ENCODE data around the gene GALNTL6. TPM values are rescaled to one million over a fixed set of nuclear protein-coding genes. Genes with fewer than 3 reads are reported as not detected.

Gene GALNTL6
- total RNA-seq, 1 donor from 2014 or later: 0.61 TPM

GRCh38 chr4:172868271-172868670 lies 1055.1 kb downstream of the GALNTL6 start:
- Mint-ChIP-seq H3K9me3 (ENCODE audit: unreplicated experiment) (no peaks in the 10 kb centered on the region), H3K4me1 (ENCODE audit: low read depth, unreplicated experiment) (no peaks in the 10 kb centered on the region), H3K27me3 (ENCODE audit: low read depth, unreplicated experiment) (no peaks in the 10 kb centered on the region), H3K27ac (ENCODE audit: unreplicated experiment) (no peak overlapping the region), H3K36me3 (ENCODE audit: low read depth, unreplicated experiment) (no peaks in the 10 kb centered on the region), H3K4me3 (ENCODE audit: unreplicated experiment) (no peak overlapping the region)
- no peak for FAIRE-seq
- no peaks in the 10 kb centered on the region for H3K79me2 ChIP-seq (ENCODE audit: insufficient read depth, low read length)
- H4K20me1 ChIP-seq (ENCODE audit: insufficient read depth, low read length): no peaks in the 10 kb centered on the region
- H3K9ac ChIP-seq (ENCODE audit: low read length): no peak overlapping the region
- no peak overlapping the region for H2AFZ ChIP-seq (ENCODE audit: low read depth, low read length)
- H3K4me1 ChIP-seq (ENCODE audit: insufficient read depth, low read length): no peaks in the 10 kb centered on the region
- H3K4me3 ChIP-seq (ENCODE audit: insufficient read depth, low read depth, low read length): no peak overlapping the region
- no peaks in the 10 kb centered on the region for H3K9me3 ChIP-seq (ENCODE audit: insufficient read depth, low read depth, low read length)
- H3K36me3 ChIP-seq (ENCODE audit: insufficient read depth, low read length): no peaks in the 10 kb centered on the region
- TF ChIP-seq EZH2 (IDR thresholded peaks at IDR 0.05; ENCODE audit: insufficient read depth, low read length): no peak
- no peak for TF ChIP-seq CTCF (IDR thresholded peaks at IDR 0.05; ENCODE audit: insufficient read depth, low read depth, low read length)
- H3K27me3 ChIP-seq (ENCODE audit: insufficient read depth, low read length): peaks cover 3% of the 10 kb centered on the region
- H3K4me2 ChIP-seq (ENCODE audit: low read length): no peak overlapping the region
- no peak overlapping the region for H3K27ac ChIP-seq (ENCODE audit: low read depth, low read length)
- DNase-seq (ENCODE audit: low read depth): no peak

GRCh38 chr4:172869621-172870268 lies 1056.5 kb downstream of the GALNTL6 start:
- no peak for FAIRE-seq
- no peaks in the 10 kb centered on the region for H3K36me3 Mint-ChIP-seq (ENCODE audit: low read depth, unreplicated experiment)
- no peak overlapping the region for H3K4me2 ChIP-seq (ENCODE audit: low read length)
- H3K9me3 ChIP-seq (ENCODE audit: insufficient read depth, low read depth, low read length): no peaks in the 10 kb centered on the region
- no peak overlapping the region for H3K27ac ChIP-seq (ENCODE audit: low read depth, low read length)
- no peak overlapping the region for H3K4me3 ChIP-seq (ENCODE audit: insufficient read depth, low read depth, low read length)
- no peaks in the 10 kb centered on the region for H3K79me2 ChIP-seq (ENCODE audit: insufficient read depth, low read length)
- no peak overlapping the region for H3K9ac ChIP-seq (ENCODE audit: low read length)
- TF ChIP-seq CTCF (IDR thresholded peaks at IDR 0.05; ENCODE audit: insufficient read depth, low read depth, low read length): no peak
- no peak for TF ChIP-seq EZH2 (IDR thresholded peaks at IDR 0.05; ENCODE audit: insufficient read depth, low read length)
- no peaks in the 10 kb centered on the region for H3K36me3 ChIP-seq (ENCODE audit: insufficient read depth, low read length)
- H3K4me3 Mint-ChIP-seq (ENCODE audit: unreplicated experiment): no peak overlapping the region
- H3K27ac Mint-ChIP-seq (ENCODE audit: unreplicated experiment): no peak overlapping the region
- H3K4me1 ChIP-seq (ENCODE audit: insufficient read depth, low read length): no peaks in the 10 kb centered on the region
- no peak for DNase-seq (ENCODE audit: low read depth)
- no peaks in the 10 kb centered on the region for H3K4me1 Mint-ChIP-seq (ENCODE audit: low read depth, unreplicated experiment)
- H2AFZ ChIP-seq (ENCODE audit: low read depth, low read length): no peak overlapping the region
- H3K9me3 Mint-ChIP-seq (ENCODE audit: unreplicated experiment): no peaks in the 10 kb centered on the region
- H3K27me3 Mint-ChIP-seq (ENCODE audit: low read depth, unreplicated experiment): no peaks in the 10 kb centered on the region
- H3K27me3 ChIP-seq (ENCODE audit: insufficient read depth, low read length): peaks cover 3% of the 10 kb centered on the region
- no peaks in the 10 kb centered on the region for H4K20me1 ChIP-seq (ENCODE audit: insufficient read depth, low read length)

GRCh38 chr4:172871381-172871780 lies 1058.2 kb downstream of the GALNTL6 start:
- Histone ChIP-seq H3K9me3 (ENCODE audit: insufficient read depth, low read depth, low read length) (no peaks in the 10 kb centered on the region), H3K27me3 (ENCODE audit: insufficient read depth, low read length) (peaks cover 3% of the 10 kb centered on the region), H3K4me1 (ENCODE audit: insufficient read depth, low read length) (no peaks in the 10 kb centered on the region), H2AFZ (ENCODE audit: low read depth, low read length) (no peak overlapping the region), H3K79me2 (ENCODE audit: insufficient read depth, low read length) (no peaks in the 10 kb centered on the region), H3K27ac (ENCODE audit: low read depth, low read length) (no peak overlapping the region), H3K36me3 (ENCODE audit: insufficient read depth, low read length) (no peaks in the 10 kb centered on the region), H3K4me3 (ENCODE audit: insufficient read depth, low read depth, low read length) (no peak overlapping the region), H3K4me2 (ENCODE audit: low read length) (no peak overlapping the region), H4K20me1 (ENCODE audit: insufficient read depth, low read length) (no peaks in the 10 kb centered on the region), H3K9ac (ENCODE audit: low read length) (no peak overlapping the region)
- H3K27ac Mint-ChIP-seq (ENCODE audit: unreplicated experiment): no peak overlapping the region
- no peaks in the 10 kb centered on the region for H3K36me3 Mint-ChIP-seq (ENCODE audit: low read depth, unreplicated experiment)
- FAIRE-seq (no peak), DNase-seq (ENCODE audit: low read depth) (no peak)
- no peak overlapping the region for H3K4me3 Mint-ChIP-seq (ENCODE audit: unreplicated experiment)
- H3K9me3 Mint-ChIP-seq (ENCODE audit: unreplicated experiment): no peaks in the 10 kb centered on the region
- no peaks in the 10 kb centered on the region for H3K27me3 Mint-ChIP-seq (ENCODE audit: low read depth, unreplicated experiment)
- no peaks in the 10 kb centered on the region for H3K4me1 Mint-ChIP-seq (ENCODE audit: low read depth, unreplicated experiment)
- no peak for TF ChIP-seq EZH2 (IDR thresholded peaks at IDR 0.05; ENCODE audit: insufficient read depth, low read length)
- TF ChIP-seq CTCF (IDR thresholded peaks at IDR 0.05; ENCODE audit: insufficient read depth, low read depth, low read length): no peak
